Thoracic aorta (tissue), 2 donors: Measurements from ENCODE around the gene FAM187B. TPM values are rescaled to one million over a fixed set of nuclear protein-coding genes. Genes with fewer than 3 reads are reported as not detected.

ENCODE experiments used
- ATAC-seq: fragments of 150-250 bp; one replicate; pipeline ENCODE4 v1.8.0; 2017; ENCODE audit warnings: low read depth; ENCODE audit not compliant: insufficient number of reproducible peaks, low FRiP score
- DNase-seq: peaks from one replicate; pipeline ENCODE4 v3.0.0-alpha.2; 2020; ENCODE audit warnings: low spot score
- H3K27ac ChIP-seq, 2 donors: fragments of 200-600 bp; sonication (generic); 1 replicate in 1 of 2; 2 replicates in 1 of 2; pipeline ENCODE4 v1.5.1; 2016; ENCODE audit warnings: mild to moderate bottlenecking in 2 of 2, moderate library complexity in 2 of 2
- H3K27me3 ChIP-seq: fragments of 200-600 bp; sonication (generic); replicated peaks from 2 replicates; pipeline ENCODE4 v1.6.0; 2016; ENCODE audit warnings: mild to moderate bottlenecking; ENCODE audit not compliant: insufficient read depth
- H3K36me3 ChIP-seq: fragments of 200-600 bp; sonication (generic); one replicate; pipeline ENCODE4 v1.5.1; 2016
- H3K4me1 ChIP-seq, 2 donors: fragments of 200-600 bp; sonication (generic); 1 replicate in 1 of 2; 2 replicates in 1 of 2; pipeline versions ENCODE4 v1.5.1 to v1.6.0; 2016; ENCODE audit warnings: low read depth in 2 of 2, mild to moderate bottlenecking in 1 of 2; ENCODE audit not compliant: control insufficient read depth in 1 of 2
- H3K4me3 ChIP-seq: fragments of 200-600 bp; sonication (generic); 2 replicates; pipeline ENCODE4 v1.5.1; 2016; ENCODE audit warnings: mild to moderate bottlenecking
- H3K9me3 ChIP-seq: fragments of 200-600 bp; sonication (generic); 2 replicates; pipeline ENCODE4 v1.5.1; 2016
- total RNA-seq, 2 donors: library from RNA; depleted of rRNA; stranded (reverse); fragments of >200 nt; gene quantifications; one replicate each; pipeline versions ENCODE4 v1.1.0 to v1.2.3, GENCODE V29; 2016
- TF ChIP-seq, protein P1 (sequence below): fragments of 200-600 bp; sonication (generic); IDR thresholded peaks from one replicate; pipeline ENCODE4 v1.5.1; 2019; ENCODE audit warnings: antibody characterized with exemption

FAM187B gene
- total RNA-seq, 2 donors from 2014 or later, result not detected

DNA sequence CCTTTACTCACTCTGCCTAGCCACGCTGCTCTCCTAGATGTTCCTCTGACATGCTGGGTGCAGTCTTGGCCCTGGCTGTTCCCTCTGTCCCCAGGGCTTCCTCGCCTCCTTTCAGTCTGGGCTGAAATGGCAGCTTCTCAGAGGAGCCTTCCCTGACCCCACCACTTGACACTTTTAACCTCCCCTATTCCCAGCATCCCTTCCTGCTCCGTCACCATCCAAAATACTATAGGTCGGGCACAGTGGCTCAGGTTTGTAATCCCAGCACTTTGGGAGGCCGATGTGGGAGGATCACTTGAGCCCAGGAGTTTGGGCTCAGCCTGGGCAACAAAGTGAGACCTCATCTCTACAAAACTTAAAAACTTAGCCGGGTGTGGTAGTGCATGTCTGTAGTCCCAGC is 2.6 kb downstream of the FAM187B start:
- H3K9me3 ChIP-seq, result no peaks in the 10 kb centered on the region
- DNase-seq, result no peak
- H3K27ac ChIP-seq, result no peak overlapping the region
- H3K36me3 ChIP-seq, result no peaks in the 10 kb centered on the region
- H3K27me3 ChIP-seq, result no peaks in the 10 kb centered on the region
- TF ChIP-seq, protein P1, sequence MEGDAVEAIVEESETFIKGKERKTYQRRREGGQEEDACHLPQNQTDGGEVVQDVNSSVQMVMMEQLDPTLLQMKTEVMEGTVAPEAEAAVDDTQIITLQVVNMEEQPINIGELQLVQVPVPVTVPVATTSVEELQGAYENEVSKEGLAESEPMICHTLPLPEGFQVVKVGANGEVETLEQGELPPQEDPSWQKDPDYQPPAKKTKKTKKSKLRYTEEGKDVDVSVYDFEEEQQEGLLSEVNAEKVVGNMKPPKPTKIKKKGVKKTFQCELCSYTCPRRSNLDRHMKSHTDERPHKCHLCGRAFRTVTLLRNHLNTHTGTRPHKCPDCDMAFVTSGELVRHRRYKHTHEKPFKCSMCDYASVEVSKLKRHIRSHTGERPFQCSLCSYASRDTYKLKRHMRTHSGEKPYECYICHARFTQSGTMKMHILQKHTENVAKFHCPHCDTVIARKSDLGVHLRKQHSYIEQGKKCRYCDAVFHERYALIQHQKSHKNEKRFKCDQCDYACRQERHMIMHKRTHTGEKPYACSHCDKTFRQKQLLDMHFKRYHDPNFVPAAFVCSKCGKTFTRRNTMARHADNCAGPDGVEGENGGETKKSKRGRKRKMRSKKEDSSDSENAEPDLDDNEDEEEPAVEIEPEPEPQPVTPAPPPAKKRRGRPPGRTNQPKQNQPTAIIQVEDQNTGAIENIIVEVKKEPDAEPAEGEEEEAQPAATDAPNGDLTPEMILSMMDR, result no peak
- ATAC-seq, result no peak
- H3K4me1 ChIP-seq, result no peaks in the 10 kb centered on the region
- no peak overlapping the region for H3K4me3 ChIP-seq

DNA sequence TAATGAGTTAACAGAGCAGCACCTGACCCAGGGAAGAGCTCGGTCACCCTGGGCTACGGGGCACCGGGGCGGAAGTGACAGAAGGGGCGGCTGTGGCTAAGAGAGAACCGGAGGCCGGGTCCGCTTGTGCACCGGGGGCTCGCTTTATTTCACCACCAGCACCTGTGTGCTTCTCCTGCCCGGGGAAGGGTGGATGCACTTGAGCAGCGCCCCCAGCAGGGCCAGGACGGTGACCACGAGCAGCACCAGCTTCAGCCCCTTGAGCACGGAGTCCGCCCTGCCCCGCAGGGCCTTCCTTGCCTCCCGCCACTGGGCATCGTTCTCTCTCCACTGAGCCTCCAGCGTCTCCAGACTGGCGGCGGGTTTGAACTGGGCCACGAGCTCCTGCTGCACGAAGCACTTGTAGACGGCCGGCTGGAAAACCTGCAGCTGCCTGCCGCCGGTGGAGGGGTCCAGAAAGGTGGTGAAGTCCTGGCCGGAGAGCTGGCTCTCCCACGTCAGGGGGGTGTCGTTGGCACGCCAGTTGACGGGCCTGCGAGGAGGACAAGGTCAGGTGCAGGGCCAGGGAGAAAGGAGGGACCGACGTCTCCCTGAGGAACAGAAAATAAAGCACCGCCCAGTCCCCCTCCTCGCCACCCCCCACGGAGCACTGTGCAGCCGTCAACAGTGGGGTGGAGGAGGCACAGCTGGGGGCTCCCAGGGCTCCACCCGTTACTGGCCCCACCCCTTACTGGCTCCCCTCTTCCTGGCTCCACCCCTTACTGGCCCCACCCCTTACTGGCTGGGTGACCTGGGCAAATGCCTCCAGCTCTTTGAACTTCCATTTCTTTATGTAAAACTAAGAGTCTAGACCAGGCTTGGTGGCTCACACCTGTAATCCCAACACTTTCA is 3.6 kb downstream of the FAM187B start:
- DNase-seq (no peak), ATAC-seq (no peak)
- Histone ChIP-seq H3K9me3 (no peaks in the 10 kb centered on the region), H3K27ac (no peak overlapping the region), H3K4me1 (no peaks in the 10 kb centered on the region), H3K4me3 (no peak overlapping the region), H3K36me3 (no peaks in the 10 kb centered on the region), H3K27me3 (no peaks in the 10 kb centered on the region)
- TF ChIP-seq, protein P1, result no peak

DNA sequence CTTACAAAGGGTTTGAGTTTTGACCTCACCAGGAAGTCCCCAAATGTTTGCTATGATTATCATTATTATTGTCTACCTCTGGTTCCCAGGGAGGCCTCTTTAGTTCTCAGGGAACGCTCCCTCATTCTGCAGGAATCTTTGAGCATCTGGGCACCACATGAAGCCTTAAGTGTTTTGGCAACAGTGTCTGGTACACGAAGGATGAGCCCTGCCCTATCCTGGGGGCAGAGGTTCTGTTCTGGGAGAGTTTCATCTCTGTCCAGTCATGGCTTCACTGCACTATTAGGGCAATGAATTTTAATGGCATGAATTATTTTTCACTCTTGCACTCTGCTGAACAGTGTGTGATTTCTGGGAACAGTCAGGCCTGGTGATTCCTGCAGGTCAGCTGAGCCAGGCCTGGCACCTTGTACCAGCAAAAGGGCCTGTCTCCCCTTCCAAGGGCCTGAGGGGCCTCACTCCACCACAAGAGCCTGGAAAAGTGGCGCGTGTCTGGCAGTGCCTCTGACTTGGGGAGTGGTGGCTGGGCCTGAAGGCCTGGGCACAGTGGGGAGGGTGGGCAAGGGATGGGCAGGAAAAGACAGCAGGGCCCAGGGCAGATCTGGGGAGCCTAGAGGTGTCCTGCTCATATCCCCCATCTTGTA is 4.6 kb downstream of the FAM187B start:
- TF ChIP-seq, protein P1, result no peak
- DNase-seq (no peak), ATAC-seq (no peak)
- Histone ChIP-seq H3K27me3 (no peaks in the 10 kb centered on the region), H3K4me3 (no peak overlapping the region), H3K36me3 (no peaks in the 10 kb centered on the region), H3K27ac (no peak overlapping the region), H3K9me3 (no peaks in the 10 kb centered on the region), H3K4me1 (no peaks in the 10 kb centered on the region)

DNA sequence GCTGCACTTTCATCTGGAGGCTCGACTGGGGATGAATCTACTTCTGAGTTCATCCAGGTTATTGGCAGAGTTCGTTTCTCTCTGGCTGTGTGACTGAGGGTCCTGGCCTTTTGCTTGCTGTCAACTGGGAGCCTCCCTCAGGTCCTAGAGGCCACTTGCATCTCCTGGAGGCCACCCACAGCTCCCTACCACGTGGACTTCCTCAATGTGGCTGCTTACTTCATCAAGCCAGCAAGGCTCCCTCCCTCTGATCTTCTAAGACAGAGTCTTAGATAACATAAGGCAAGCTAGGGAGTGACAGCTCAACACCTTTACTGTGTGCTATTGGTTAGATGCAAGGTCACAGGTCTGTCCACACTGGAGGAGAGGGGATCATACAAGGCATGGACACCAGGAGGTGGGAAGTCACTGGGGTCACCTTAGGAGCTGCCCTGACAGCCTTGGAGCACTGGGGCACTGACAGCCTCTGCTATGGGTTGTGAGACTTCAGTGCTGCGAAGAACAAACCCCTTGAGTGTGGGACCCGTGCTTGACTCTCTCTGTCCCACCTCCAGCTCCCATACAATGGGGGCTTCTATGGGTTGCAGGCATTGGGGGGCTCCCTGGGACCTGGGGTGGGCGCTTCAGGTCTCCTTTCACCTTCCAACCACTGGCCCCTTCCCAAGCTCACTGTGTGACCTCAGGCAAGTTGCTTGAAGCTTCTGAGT is 5.3 kb downstream of the FAM187B start:
- Histone ChIP-seq H3K4me3 (no peak overlapping the region), H3K36me3 (no peaks in the 10 kb centered on the region), H3K4me1 (no peaks in the 10 kb centered on the region), H3K27me3 (no peaks in the 10 kb centered on the region), H3K9me3 (no peaks in the 10 kb centered on the region), H3K27ac (no peak overlapping the region)
- TF ChIP-seq, protein P1, result no peak
- ATAC-seq (no peak), DNase-seq (no peak)
